MCF 10A (cell line): ENCODE measurements around the gene ABLIM2. TPM values are rescaled to one million over a fixed set of nuclear protein-coding genes. Genes with fewer than 3 reads are reported as not detected.

Experiments
- BruUV-seq: library from RNA; stranded (reverse); fragments of 400-500 nt; replicated peaks from 2 replicates; lab custom pipeline; 2021; lab: Mats Ljungman, UMichigan
- CTCF ChIA-PET: fragments of 300-600 bp; sonication (Branson Sonifier 250); formaldehyde crosslinking; extraction: SDS; loops from one replicate; lab custom pipeline; 2021; ENCODE audit warnings: antibody characterized with exemption, inconsistent platforms; lab: Yijun Ruan, JAX
- POLR2A ChIA-PET: fragments of 300-600, 350-650 bp; sonication (Branson Sonifier 250); formaldehyde crosslinking; extraction: SDS; loops from one replicate; lab custom pipeline; 2020; ENCODE audit warnings: antibody characterized with exemption, inconsistent platforms; lab: Yijun Ruan, JAX
- DNase-seq: peaks from one replicate; pipeline ENCODE4 v3.0.0-alpha.2; 2018; ENCODE audit not compliant: unreplicated experiment
- H3K27ac Mint-ChIP-seq: one replicate; pipeline ENCODE4 v1.8.0; 2022; ENCODE audit warnings: mild to moderate bottlenecking, low read depth, mixed read lengths; ENCODE audit not compliant: unreplicated experiment
- H3K27me3 Mint-ChIP-seq: one replicate; pipeline ENCODE4 v1.8.0; 2022; ENCODE audit warnings: mixed read lengths; ENCODE audit not compliant: insufficient read depth, unreplicated experiment
- H3K36me3 Mint-ChIP-seq: one replicate; pipeline ENCODE4 v1.8.0; 2022; ENCODE audit warnings: mild to moderate bottlenecking, moderate library complexity, mixed read lengths; ENCODE audit not compliant: insufficient read depth, unreplicated experiment
- H3K4me1 Mint-ChIP-seq: one replicate; pipeline ENCODE4 v1.8.0; 2022; ENCODE audit warnings: mixed read lengths; ENCODE audit not compliant: insufficient read depth, unreplicated experiment
- H3K4me3 Mint-ChIP-seq: one replicate; pipeline ENCODE4 v1.8.0; 2022; ENCODE audit warnings: mild to moderate bottlenecking, moderate library complexity, mixed read lengths; ENCODE audit not compliant: unreplicated experiment
- H3K9me3 Mint-ChIP-seq: one replicate; pipeline ENCODE4 v1.8.0; 2022; ENCODE audit warnings: mixed read lengths; ENCODE audit not compliant: unreplicated experiment
- intact Hi-C: fragments of 100-400 bp; cut with micrococcal nuclease; formaldehyde crosslinking; loops from 2 replicates; pipeline ENCODE4 v1.14.1; 2022
- total RNA-seq: library from RNA; stranded (reverse); gene quantifications from 2 replicates; pipeline ENCODE4 v1.2.3, GENCODE V29; 2022
- TF ChIP-seq, protein P1 (sequence below): fragments of 200-600 bp; IDR thresholded peaks from one replicate; pipeline ENCODE4 v1.8.0; 2022; ENCODE audit warnings: antibody characterized with exemption, mild to moderate bottlenecking; ENCODE audit not compliant: unreplicated experiment

ABLIM2 gene
- total RNA-seq, 1 experiment from 2014 or later: 5.3 TPM

DNA sequence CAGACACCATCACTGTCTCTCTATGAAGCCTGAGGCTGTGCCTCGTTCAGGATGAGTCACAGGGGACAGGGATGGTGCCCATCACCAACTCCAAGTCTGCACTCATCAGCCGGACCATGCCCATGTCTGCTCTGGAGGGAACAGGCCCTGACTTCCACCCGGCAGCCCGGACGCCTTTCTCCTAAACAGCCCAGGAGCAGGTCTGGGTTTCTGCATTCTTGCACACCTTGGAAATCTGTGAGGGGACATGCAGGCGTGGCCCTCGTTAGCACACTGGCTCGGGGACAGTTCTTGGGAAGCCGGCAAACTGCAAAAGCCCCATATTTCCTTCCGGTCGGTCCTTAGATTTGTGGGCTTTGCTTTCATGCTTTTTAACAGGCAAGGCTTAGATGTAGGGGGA is 151.0 kb downstream of the ABLIM2 start:
- Mint-ChIP-seq H3K27me3 (peaks cover 34% of the 10 kb centered on the region), H3K4me1 (no peaks in the 10 kb centered on the region), H3K4me3 (no peak overlapping the region), H3K27ac (no peak overlapping the region), H3K36me3 (no peaks in the 10 kb centered on the region), H3K9me3 (peaks cover 8% of the 10 kb centered on the region)
- DNase-seq: no peak
- no TSS peak for BruUV-seq
- intact Hi-C loops: no loop called here
- TF ChIP-seq, protein P1, sequence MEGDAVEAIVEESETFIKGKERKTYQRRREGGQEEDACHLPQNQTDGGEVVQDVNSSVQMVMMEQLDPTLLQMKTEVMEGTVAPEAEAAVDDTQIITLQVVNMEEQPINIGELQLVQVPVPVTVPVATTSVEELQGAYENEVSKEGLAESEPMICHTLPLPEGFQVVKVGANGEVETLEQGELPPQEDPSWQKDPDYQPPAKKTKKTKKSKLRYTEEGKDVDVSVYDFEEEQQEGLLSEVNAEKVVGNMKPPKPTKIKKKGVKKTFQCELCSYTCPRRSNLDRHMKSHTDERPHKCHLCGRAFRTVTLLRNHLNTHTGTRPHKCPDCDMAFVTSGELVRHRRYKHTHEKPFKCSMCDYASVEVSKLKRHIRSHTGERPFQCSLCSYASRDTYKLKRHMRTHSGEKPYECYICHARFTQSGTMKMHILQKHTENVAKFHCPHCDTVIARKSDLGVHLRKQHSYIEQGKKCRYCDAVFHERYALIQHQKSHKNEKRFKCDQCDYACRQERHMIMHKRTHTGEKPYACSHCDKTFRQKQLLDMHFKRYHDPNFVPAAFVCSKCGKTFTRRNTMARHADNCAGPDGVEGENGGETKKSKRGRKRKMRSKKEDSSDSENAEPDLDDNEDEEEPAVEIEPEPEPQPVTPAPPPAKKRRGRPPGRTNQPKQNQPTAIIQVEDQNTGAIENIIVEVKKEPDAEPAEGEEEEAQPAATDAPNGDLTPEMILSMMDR: no peak
- POLR2A ChIA-PET: interaction anchor here (0.6 to 0.8 kb wide), 2 partner anchors 169 to 196 kb away, joined by 3 read pairs; no protein-coding TSS in a partner anchor
- CTCF ChIA-PET: interaction anchor here (1.2 to 1.6 kb wide), 2 partner anchors 9 to 205 kb away, joined by 3 read pairs; no protein-coding TSS in a partner anchor

DNA sequence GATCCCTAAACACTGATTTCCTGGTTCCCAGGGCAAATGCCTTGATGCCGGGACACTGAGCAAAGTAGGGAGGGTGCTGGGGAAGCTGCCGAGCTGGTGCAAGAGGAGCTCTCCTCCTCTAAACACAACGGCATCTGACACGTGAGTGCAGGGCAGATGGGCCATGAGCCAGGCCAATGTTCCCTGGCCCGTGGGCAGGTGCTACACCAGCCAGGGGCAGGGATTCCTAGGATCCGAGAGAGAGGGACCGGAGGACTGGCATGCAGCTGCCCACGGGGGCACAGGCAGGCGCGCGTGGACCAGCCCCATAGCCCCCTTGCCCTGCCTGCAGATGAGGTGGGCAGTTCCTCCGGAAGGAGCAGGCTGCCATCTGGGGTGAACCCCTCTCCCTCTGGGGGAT is 152.1 kb downstream of the ABLIM2 start:
- no peak overlapping the region for H3K27ac Mint-ChIP-seq
- no peak for DNase-seq
- no peak overlapping the region for H3K4me3 Mint-ChIP-seq
- BruUV-seq: no TSS peak
- H3K36me3 Mint-ChIP-seq: no peaks in the 10 kb centered on the region
- ChIA-PET CTCF (interaction anchor here (1.1 kb wide), 1 partner anchor 20 kb away, joined by 3 read pairs; no protein-coding TSS in a partner anchor), POLR2A (no interaction called here)
- peaks cover 34% of the 10 kb centered on the region for H3K27me3 Mint-ChIP-seq
- H3K4me1 Mint-ChIP-seq: no peaks in the 10 kb centered on the region
- intact Hi-C loops: no loop called here
- TF ChIP-seq, protein P1: no peak
- H3K9me3 Mint-ChIP-seq: no peaks in the 10 kb centered on the region

DNA sequence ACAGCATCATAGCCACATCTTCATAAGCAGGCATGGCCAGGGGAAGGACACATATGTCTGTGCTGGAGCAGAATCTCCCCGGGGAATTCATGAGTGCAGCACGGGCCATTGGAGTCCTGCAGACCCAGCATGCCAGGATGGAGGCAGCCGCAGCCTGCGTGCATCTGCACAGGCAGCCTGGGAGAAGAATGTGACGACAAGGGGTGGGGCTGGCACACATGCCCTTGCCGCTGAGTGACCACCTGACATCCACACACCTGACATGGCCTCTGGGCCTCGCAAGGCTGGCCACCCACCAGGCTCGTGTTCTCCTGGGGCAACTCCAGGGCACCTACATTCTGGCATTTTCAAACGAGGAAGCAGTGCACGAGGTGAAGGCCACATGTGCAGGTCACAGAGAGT is 152.8 kb downstream of the ABLIM2 start:
- no peaks in the 10 kb centered on the region for H3K9me3 Mint-ChIP-seq
- TF ChIP-seq, protein P1: no peak
- ChIA-PET POLR2A (no interaction called here), CTCF (interaction anchor here (1.1 kb wide), 1 partner anchor 20 kb away, joined by 3 read pairs; no protein-coding TSS in a partner anchor)
- intact Hi-C loops: no loop called here
- no peak overlapping the region for H3K4me3 Mint-ChIP-seq
- H3K36me3 Mint-ChIP-seq: no peaks in the 10 kb centered on the region
- H3K27ac Mint-ChIP-seq: no peak overlapping the region
- H3K4me1 Mint-ChIP-seq: no peaks in the 10 kb centered on the region
- no TSS peak for BruUV-seq
- H3K27me3 Mint-ChIP-seq: peaks cover 35% of the 10 kb centered on the region
- no peak for DNase-seq

DNA sequence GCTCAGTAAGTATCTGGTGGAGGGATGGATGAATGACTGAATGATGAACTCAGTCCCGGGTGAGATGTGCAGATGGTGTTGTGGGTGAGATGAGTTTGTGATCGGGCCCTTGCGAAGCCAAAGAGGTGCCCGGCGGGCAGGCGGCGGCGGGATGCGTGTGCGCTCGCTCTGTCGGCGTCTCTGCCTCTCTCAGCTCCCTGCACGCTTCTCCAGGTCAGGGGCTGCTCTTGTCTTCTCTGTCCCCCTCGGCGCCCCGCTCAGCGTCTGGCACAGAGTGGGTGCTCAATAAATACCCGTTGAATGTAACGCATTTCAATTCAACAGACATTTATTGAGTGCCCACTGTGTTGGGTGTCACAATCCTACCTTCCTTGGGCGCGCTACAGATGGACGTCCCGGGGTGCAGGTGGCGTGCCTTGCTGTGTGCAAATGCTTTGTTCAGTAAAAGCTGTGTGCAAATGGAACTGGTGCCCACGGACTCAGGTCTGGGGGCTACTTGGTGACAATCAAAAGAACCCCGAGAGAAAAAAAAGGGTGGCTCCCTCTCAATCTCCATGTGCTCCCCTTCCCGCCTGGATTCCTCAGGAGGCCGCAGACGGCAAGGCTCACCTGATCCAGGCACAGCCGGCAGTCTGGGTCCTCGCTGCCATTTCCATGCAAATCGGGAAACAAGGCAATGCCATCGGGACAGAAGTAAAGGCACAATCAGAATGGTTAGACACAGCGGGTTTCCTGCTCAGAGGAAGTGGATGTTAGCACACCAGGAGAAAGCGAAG is 153.4 kb downstream of the ABLIM2 start:
- no peaks in the 10 kb centered on the region for H3K4me1 Mint-ChIP-seq
- CTCF ChIA-PET: no interaction called here

More for the DNA sequence above, 153.4 kb downstream of the ABLIM2 start:
- DNase-seq: no peak
- intact Hi-C loops: no loop called here
- no peaks in the 10 kb centered on the region for H3K36me3 Mint-ChIP-seq
- BruUV-seq: no TSS peak
- POLR2A ChIA-PET: no interaction called here
- TF ChIP-seq, protein P1: no peak
- H3K4me3 Mint-ChIP-seq: no peak overlapping the region
- H3K27ac Mint-ChIP-seq: no peak overlapping the region
- peaks cover 35% of the 10 kb centered on the region for H3K27me3 Mint-ChIP-seq
- no peaks in the 10 kb centered on the region for H3K9me3 Mint-ChIP-seq
